Immature natural killer cell (primary cell): Measurements from ENCODE around the gene IL1RAPL1. TPM values are rescaled to one million over a fixed set of nuclear protein-coding genes. Genes with fewer than 3 reads are reported as not detected.
"Not testable (repeated sequence)": the region's sequence is repeated elsewhere in the genome, so short reads cannot be mapped to it uniquely, and the experiment has no call there.

Experiments
- DNase-seq, 3 donors: peaks; one replicate each; pipeline ENCODE4 v3.0.0; 2022; ENCODE audit warnings: mixed read lengths in 1 of 3
- H3K27ac Mint-ChIP-seq, 6 donors: one replicate each; pipeline ENCODE4 v1.8.0; 2020; ENCODE audit warnings: mixed read lengths in 6 of 6, mild to moderate bottlenecking in 5 of 6, inconsistent platforms in 4 of 6, moderate library complexity in 3 of 6
- H3K27me3 Mint-ChIP-seq, 3 donors: one replicate each; pipeline ENCODE4 v1.8.0; 2020 to 2021; ENCODE audit warnings: low read depth in 3 of 3, mild to moderate bottlenecking in 3 of 3, mixed read lengths in 3 of 3, moderate library complexity in 3 of 3, inconsistent platforms in 1 of 3
- H3K36me3 Mint-ChIP-seq, 3 donors: one replicate each; pipeline ENCODE4 v1.8.0; 2020; ENCODE audit warnings: mixed read lengths in 3 of 3, inconsistent platforms in 2 of 3, mild to moderate bottlenecking in 2 of 3
- H3K4me1 Mint-ChIP-seq, 2 donors: one replicate each; pipeline ENCODE4 v1.8.0; 2020; ENCODE audit warnings: inconsistent platforms in 2 of 2, mild to moderate bottlenecking in 2 of 2, mixed read lengths in 2 of 2, moderate library complexity in 1 of 2
- H3K4me3 Mint-ChIP-seq, 5 donors: one replicate each; pipeline ENCODE4 v1.8.0; 2020; ENCODE audit warnings: mild to moderate bottlenecking in 5 of 5, mixed read lengths in 5 of 5, inconsistent platforms in 3 of 5, moderate library complexity in 3 of 5
- H3K9me3 Mint-ChIP-seq, 6 donors: one replicate each; pipeline ENCODE4 v1.8.0; 2020; ENCODE audit warnings: mild to moderate bottlenecking in 6 of 6, mixed read lengths in 6 of 6, inconsistent platforms in 4 of 6, moderate library complexity in 3 of 6
- polyA plus RNA-seq, 3 donors: library from polyadenylated mRNA; unstranded; fragments of 300-500 nt; fragmentation: Illumina TruSeq; gene quantifications; one replicate each; pipeline ENCODE4 v1.2.3, GENCODE V29; 2021

The IL1RAPL1 gene
- polyA plus RNA-seq, 3 donors from 2014 or later: not detected

- H3K27ac Mint-ChIP-seq, H3K4me3 Mint-ChIP-seq, DNase-seq, H3K9me3 Mint-ChIP-seq, H3K4me1 Mint-ChIP-seq, H3K36me3 Mint-ChIP-seq, H3K27me3 Mint-ChIP-seq: not testable (repeated sequence)
These were observed 745.8 kb downstream of the IL1RAPL1 start for GRCh38 chrX:29333091-29333490.

- Mint-ChIP-seq H3K27me3 (peaks cover 0 to 4% (median 0%) of the 10 kb centered on the region in 3 donors), H3K4me1 (no peaks in the 10 kb centered on the region), H3K36me3 (no peaks in the 10 kb centered on the region)
These were observed 761.0 kb downstream of the IL1RAPL1 start for GRCh38 chrX:29348288-29348687.

GRCh38 chrX:29359276-29359675 lies 772.0 kb downstream of the IL1RAPL1 start:
- Mint-ChIP-seq H3K9me3 (peaks cover 0 to 7% (median 4%) of the 10 kb centered on the region in 6 donors), H3K27me3 (peaks cover 0 to 5% (median 0%) of the 10 kb centered on the region in 3 donors), H3K4me1 (no peaks in the 10 kb centered on the region), H3K4me3 (no peak overlapping the region), H3K36me3 (no peaks in the 10 kb centered on the region), H3K27ac (no peak overlapping the region)
- no peak for DNase-seq

More at GRCh38 chrX:29348288-29348687, 761.0 kb downstream of the IL1RAPL1 start:
- peaks cover 0 to 6% (median 4%) of the 10 kb centered on the region in 6 donors for H3K9me3 Mint-ChIP-seq
- H3K27ac Mint-ChIP-seq: no peak overlapping the region
- H3K4me3 Mint-ChIP-seq: no peak overlapping the region
- no peak for DNase-seq

- H3K27me3 Mint-ChIP-seq, H3K4me3 Mint-ChIP-seq, DNase-seq, H3K4me1 Mint-ChIP-seq, H3K36me3 Mint-ChIP-seq, H3K27ac Mint-ChIP-seq: not testable (repeated sequence)
- peaks cover 0 to 28% (median 15%) of the 10 kb centered on the region in 6 donors for H3K9me3 Mint-ChIP-seq
These were observed 787.5 kb downstream of the IL1RAPL1 start for GRCh38 chrX:29374765-29375164.

- Mint-ChIP-seq H3K4me1 (no peaks in the 10 kb centered on the region), H3K27me3 (peaks cover 0 to 7% (median 1%) of the 10 kb centered on the region in 3 donors), H3K36me3 (no peaks in the 10 kb centered on the region), H3K9me3 (peaks cover 0 to 31% (median 16%) of the 10 kb centered on the region in 6 donors), H3K4me3 (no peak overlapping the region), H3K27ac (no peak overlapping the region)
- DNase-seq: no peak
These were observed 789.3 kb downstream of the IL1RAPL1 start for GRCh38 chrX:29376584-29376983.

GRCh38 chrX:29382811-29383210 lies 795.6 kb downstream of the IL1RAPL1 start:
- Mint-ChIP-seq H3K9me3 (peaks cover 8 to 22% (median 14%) of the 10 kb centered on the region in 6 donors), H3K27ac (no peak overlapping the region)

GRCh38 chrX:29388509-29388908 lies 801.3 kb downstream of the IL1RAPL1 start:
- H3K27me3 Mint-ChIP-seq: peaks cover 0 to 5% (median 2%) of the 10 kb centered on the region in 3 donors
- no peaks in the 10 kb centered on the region for H3K36me3 Mint-ChIP-seq
- no peak for DNase-seq
- no peaks in the 10 kb centered on the region for H3K4me1 Mint-ChIP-seq
- H3K4me3 Mint-ChIP-seq: no peak overlapping the region
- H3K27ac Mint-ChIP-seq: no peak overlapping the region
- H3K9me3 Mint-ChIP-seq: peaks cover 3 to 10% (median 7%) of the 10 kb centered on the region in 6 donors

More at GRCh38 chrX:29382811-29383210, 795.6 kb downstream of the IL1RAPL1 start:
- Mint-ChIP-seq H3K27me3 (peaks cover 0 to 5% (median 2%) of the 10 kb centered on the region in 3 donors), H3K36me3 (no peaks in the 10 kb centered on the region), H3K4me3 (no peak overlapping the region), H3K4me1 (no peaks in the 10 kb centered on the region)
- DNase-seq: no peak

GRCh38 chrX:29397506-29397905 lies 810.3 kb downstream of the IL1RAPL1 start:
- Mint-ChIP-seq H3K36me3 (no peaks in the 10 kb centered on the region), H3K4me3 (no peak overlapping the region), H3K4me1 (no peaks in the 10 kb centered on the region), H3K27ac (no peak overlapping the region), H3K27me3 (peaks cover 0 to 2% (median 0%) of the 10 kb centered on the region in 3 donors), H3K9me3 (peaks cover 0 to 8% (median 2%) of the 10 kb centered on the region in 6 donors)
- DNase-seq: no peak

- peaks cover 0 to 10% (median 0%) of the 10 kb centered on the region in 3 donors for H3K27me3 Mint-ChIP-seq
- no peak for DNase-seq
- no peaks in the 10 kb centered on the region for H3K36me3 Mint-ChIP-seq
- H3K4me3 Mint-ChIP-seq: no peak overlapping the region
- peaks cover 2 to 8% (median 5%) of the 10 kb centered on the region in 6 donors for H3K9me3 Mint-ChIP-seq
- H3K4me1 Mint-ChIP-seq: no peaks in the 10 kb centered on the region
- no peak overlapping the region for H3K27ac Mint-ChIP-seq
These were observed 820.1 kb downstream of the IL1RAPL1 start for GRCh38 chrX:29407357-29407756.

- Mint-ChIP-seq H3K9me3 (peaks cover 0 to 22% (median 13%) of the 10 kb centered on the region in 6 donors), H3K27me3 (peaks cover 0 to 4% (median 3%) of the 10 kb centered on the region in 3 donors), H3K36me3 (no peaks in the 10 kb centered on the region), H3K4me3 (no peak overlapping the region), H3K27ac (no peak overlapping the region), H3K4me1 (no peaks in the 10 kb centered on the region)
- DNase-seq: no peak
These were observed 832.7 kb downstream of the IL1RAPL1 start for GRCh38 chrX:29419774-29420553.

- no peaks in the 10 kb centered on the region for H3K4me1 Mint-ChIP-seq
- H3K36me3 Mint-ChIP-seq: peaks cover 0 to 2% (median 0%) of the 10 kb centered on the region in 3 donors
- H3K27ac Mint-ChIP-seq: no peak overlapping the region
- H3K27me3 Mint-ChIP-seq: peaks cover 0 to 2% (median 2%) of the 10 kb centered on the region in 3 donors
- no peak for DNase-seq
- peaks cover 4 to 27% (median 13%) of the 10 kb centered on the region in 6 donors for H3K9me3 Mint-ChIP-seq
- no peak overlapping the region for H3K4me3 Mint-ChIP-seq
These were observed 834.8 kb downstream of the IL1RAPL1 start for GRCh38 chrX:29422034-29422433.

- Mint-ChIP-seq H3K36me3 (peaks cover 0 to 3% (median 0%) of the 10 kb centered on the region in 3 donors), H3K4me1 (no peaks in the 10 kb centered on the region), H3K9me3 (peaks cover 3 to 19% (median 5%) of the 10 kb centered on the region in 6 donors), H3K27me3 (peaks cover 0 to 7% (median 1%) of the 10 kb centered on the region in 3 donors), H3K4me3 (no peak overlapping the region), H3K27ac (no peak overlapping the region)
- DNase-seq: no peak
These were observed 844.6 kb downstream of the IL1RAPL1 start for GRCh38 chrX:29431895-29432294.

- H3K4me3 Mint-ChIP-seq: no peak overlapping the region
These were observed 845.3 kb downstream of the IL1RAPL1 start for GRCh38 chrX:29432534-29432933.

GRCh38 chrX:29434939-29435338 lies 847.7 kb downstream of the IL1RAPL1 start:
- H3K27ac Mint-ChIP-seq: no peak overlapping the region
- DNase-seq: no peak
- H3K27me3 Mint-ChIP-seq: peaks cover 0 to 7% (median 1%) of the 10 kb centered on the region in 3 donors
- no peaks in the 10 kb centered on the region for H3K4me1 Mint-ChIP-seq
- H3K36me3 Mint-ChIP-seq: no peaks in the 10 kb centered on the region
- no peak overlapping the region for H3K4me3 Mint-ChIP-seq
- H3K9me3 Mint-ChIP-seq: peaks cover 0 to 12% (median under 1%) of the 10 kb centered on the region in 6 donors

More at GRCh38 chrX:29432534-29432933, 845.3 kb downstream of the IL1RAPL1 start:
- no peaks in the 10 kb centered on the region for H3K4me1 Mint-ChIP-seq
- H3K36me3 Mint-ChIP-seq: no peaks in the 10 kb centered on the region
- H3K27me3 Mint-ChIP-seq: peaks cover 0 to 7% (median 1%) of the 10 kb centered on the region in 3 donors
- DNase-seq: no peak
- no peak overlapping the region for H3K27ac Mint-ChIP-seq
- peaks cover 3 to 12% (median 5%) of the 10 kb centered on the region in 6 donors for H3K9me3 Mint-ChIP-seq
